GM21526 (cell line): ENCODE data around the gene SLC26A4.

Experiments used
- ATAC-seq: cut with Tn5 transposase; IDR thresholded peaks from one replicate; pipeline ENCODE4 v1.9.1; 2021; ENCODE audit warnings: moderate library complexity; ENCODE audit not compliant: unreplicated experiment, low FRiP score

The SLC26A4 gene

GRCh38 chr7:107658467-107658866, 2.2 kb upstream of the SLC26A4 start:
- no peak for ATAC-seq

- ATAC-seq: no peak
These were observed 962 bp upstream of the SLC26A4 start for GRCh38 chr7:107659666-107660065.

GRCh38 chr7:107661081-107661864, 645 bp downstream of the SLC26A4 start:
- ATAC-seq: no peak

GRCh38 chr7:107661865-107662379, 1.3 kb downstream of the SLC26A4 start:
- no peak for ATAC-seq

GRCh38 chr7:107663196-107663595, 2.6 kb downstream of the SLC26A4 start:
- no peak for ATAC-seq

- no peak for ATAC-seq
These were observed 6.2 kb downstream of the SLC26A4 start for GRCh38 chr7:107666790-107667189.

GRCh38 chr7:107667341-107667740, 6.7 kb downstream of the SLC26A4 start:
- no peak for ATAC-seq

- no peak for ATAC-seq
These were observed 7.7 kb downstream of the SLC26A4 start for GRCh38 chr7:107668296-107668695.

- ATAC-seq: no peak
These were observed 11.6 kb downstream of the SLC26A4 start for GRCh38 chr7:107672183-107672582.

- no peak for ATAC-seq
These were observed 15.6 kb downstream of the SLC26A4 start for GRCh38 chr7:107676249-107676648.

- no peak for ATAC-seq
These were observed 17.6 kb downstream of the SLC26A4 start for GRCh38 chr7:107678110-107678753.

GRCh38 chr7:107680478-107680877, 19.9 kb downstream of the SLC26A4 start:
- ATAC-seq: no peak

GRCh38 chr7:107682886-107683285, 22.3 kb downstream of the SLC26A4 start:
- ATAC-seq: no peak

- no peak for ATAC-seq
These were observed 23.7 kb downstream of the SLC26A4 start for GRCh38 chr7:107684287-107684686.

- no peak for ATAC-seq
These were observed 24.4 kb downstream of the SLC26A4 start for GRCh38 chr7:107684947-107685463.

GRCh38 chr7:107686816-107687387, 26.3 kb downstream of the SLC26A4 start:
- ATAC-seq: no peak

- no peak for ATAC-seq
These were observed 27.0 kb downstream of the SLC26A4 start for GRCh38 chr7:107687656-107688055.

- no peak for ATAC-seq
These were observed 28.9 kb downstream of the SLC26A4 start for GRCh38 chr7:107689553-107689952.

GRCh38 chr7:107690084-107690483, 29.5 kb downstream of the SLC26A4 start:
- ATAC-seq: no peak

- ATAC-seq: no peak
These were observed 30.0 kb downstream of the SLC26A4 start for GRCh38 chr7:107690611-107691010.

GRCh38 chr7:107691716-107692115, 31.1 kb downstream of the SLC26A4 start:
- no peak for ATAC-seq
